Suprapubic skin (tissue), 3 donors: ENCODE results near the gene NFE2L1.

Experiments used
- CTCF ChIP-seq, 2 donors: fragments of 200-600 bp in 1 of 2; fragments of 450-650 bp in 1 of 2; sonication (generic) in 1 of 2; IDR thresholded peaks; one replicate each; pipeline ENCODE4 v1.5.1; 2016 to 2019; ENCODE audit warnings: antibody characterized with exemption in 2 of 2, mild to moderate bottlenecking in 1 of 2, moderate library complexity in 1 of 2
- EP300 ChIP-seq: sonication (generic); formaldehyde crosslinking; IDR thresholded peaks from one replicate; pipeline ENCODE4 v1.6.1; 2017; ENCODE audit warnings: antibody characterized with exemption
- POLR2A ChIP-seq, 2 donors: fragments of 450-650 bp; IDR thresholded peaks; one replicate each; pipeline ENCODE4 v1.6.1; 2017; ENCODE audit warnings: antibody characterized with exemption in 2 of 2, mild to moderate bottlenecking in 2 of 2, moderate library complexity in 2 of 2

GRCh38 chr17:48001197-48001596, 47.0 kb upstream of the NFE2L1 start:
- TF ChIP-seq CTCF (IDR thresholded peaks at IDR 0.05) (no peak), EP300 (no peak), POLR2A (IDR thresholded peaks at IDR 0.05) (no peak)
